GM18951 (cell line): ENCODE data around the gene SKI.

Experiments used
- POLR2A ChIP-seq: IDR thresholded peaks from 4 replicates; pipeline ENCODE4 v1.6.1; 2011; ENCODE audit warnings: mild to moderate bottlenecking; ENCODE audit not compliant: insufficient read length, insufficient read depth; ENCODE audit errors: extremely low read depth
- in situ Hi-C: fragments of 300-500 bp; cut with MboI; formaldehyde crosslinking; loops from one replicate; pipeline ENCODE4 v1.12.0; 2022; ENCODE audit warnings: low sequenced_read_pairs, mixed read lengths, inconsistent platforms; ENCODE audit not compliant: unreplicated experiment

The SKI gene

GRCh38 chr1:2340918-2341254, 112.8 kb downstream of the SKI start:
- no peak for TF ChIP-seq POLR2A
- in situ Hi-C loops = no loop called here

DNA sequence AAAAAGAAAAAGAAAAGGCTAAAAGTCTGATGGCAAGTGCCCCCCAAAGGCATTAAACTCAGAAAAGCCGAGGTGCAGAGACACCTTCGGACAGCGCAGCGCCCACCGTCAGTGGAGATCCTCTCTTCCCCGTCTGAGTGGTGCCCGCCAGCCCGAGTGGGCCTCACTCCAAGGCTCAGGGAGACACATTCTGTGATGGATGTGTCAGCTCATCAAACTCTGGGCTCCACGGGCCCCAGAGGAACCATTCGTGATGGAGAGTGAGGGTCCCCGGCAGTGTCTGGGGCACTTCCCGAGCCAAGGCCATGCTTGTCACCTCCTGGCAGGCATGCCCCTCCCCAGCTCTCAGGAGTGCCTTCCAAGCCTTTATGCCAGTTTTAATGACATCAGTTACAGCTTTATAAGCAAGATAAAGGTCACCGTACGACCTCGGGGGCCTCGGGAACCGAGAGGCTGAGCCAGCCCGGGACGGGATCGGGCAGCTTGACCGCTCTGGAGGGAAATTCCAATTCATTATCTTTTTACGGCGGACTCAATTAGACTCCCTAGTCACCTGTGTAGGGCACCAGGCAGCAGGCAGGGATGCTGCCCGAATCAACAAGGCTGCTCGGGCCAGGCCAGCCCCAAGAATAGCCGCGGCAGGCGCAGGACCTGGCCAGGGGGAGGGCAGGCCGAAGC, 113.7 kb downstream of the SKI start:
- TF ChIP-seq POLR2A = no peak
- in situ Hi-C loops = no loop called here

- no peak for TF ChIP-seq POLR2A
- in situ Hi-C loops = no loop called here
These were observed 114.4 kb downstream of the SKI start for GRCh38 chr1:2342384-2343022.

DNA sequence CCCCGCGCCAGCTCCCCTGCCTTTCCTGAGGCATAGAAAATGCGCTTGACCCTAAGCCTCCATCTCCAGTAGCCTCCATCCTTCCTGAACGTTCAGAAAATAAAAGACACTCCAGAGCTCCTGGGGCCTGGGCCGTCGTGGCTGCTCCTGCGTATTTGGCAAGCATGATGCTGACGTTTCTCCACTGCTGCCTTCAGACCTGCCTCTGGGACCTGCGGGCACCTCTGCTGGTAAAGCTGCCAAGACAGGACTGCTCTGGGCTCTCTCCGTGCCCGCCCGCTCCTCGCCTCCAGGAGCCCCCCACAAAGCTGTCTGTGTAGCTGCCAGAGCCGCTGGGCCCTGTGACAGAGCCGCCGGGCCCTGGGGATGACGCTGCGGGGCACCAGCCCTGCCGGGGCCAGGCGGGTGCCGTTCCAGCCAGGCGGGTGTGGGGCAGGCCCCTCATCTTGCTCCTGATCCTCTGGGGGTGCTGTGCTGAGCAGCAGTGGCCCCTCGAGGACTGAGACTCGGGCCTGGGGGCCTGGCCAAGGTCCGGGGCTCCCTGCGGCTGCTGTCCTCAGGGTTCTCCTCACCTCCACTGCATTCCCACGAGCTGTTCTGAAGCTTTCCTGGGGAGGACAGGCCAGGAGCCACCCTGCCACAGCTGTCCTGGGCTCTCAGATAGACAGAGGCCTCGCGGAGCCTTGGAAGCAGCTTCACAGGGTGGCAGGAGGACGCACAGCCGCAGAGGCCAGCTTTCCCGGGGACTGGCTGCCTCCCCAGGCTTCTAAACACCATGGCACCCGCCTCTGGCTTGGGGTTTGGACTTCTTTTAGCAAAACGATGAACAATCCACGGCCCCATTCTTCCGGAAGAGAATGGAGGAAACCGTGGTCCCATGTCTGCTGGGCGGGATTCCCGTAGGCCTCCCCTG, 115.2 kb downstream of the SKI start:
- in situ Hi-C loops = no loop called here
- TF ChIP-seq POLR2A = no peak

DNA sequence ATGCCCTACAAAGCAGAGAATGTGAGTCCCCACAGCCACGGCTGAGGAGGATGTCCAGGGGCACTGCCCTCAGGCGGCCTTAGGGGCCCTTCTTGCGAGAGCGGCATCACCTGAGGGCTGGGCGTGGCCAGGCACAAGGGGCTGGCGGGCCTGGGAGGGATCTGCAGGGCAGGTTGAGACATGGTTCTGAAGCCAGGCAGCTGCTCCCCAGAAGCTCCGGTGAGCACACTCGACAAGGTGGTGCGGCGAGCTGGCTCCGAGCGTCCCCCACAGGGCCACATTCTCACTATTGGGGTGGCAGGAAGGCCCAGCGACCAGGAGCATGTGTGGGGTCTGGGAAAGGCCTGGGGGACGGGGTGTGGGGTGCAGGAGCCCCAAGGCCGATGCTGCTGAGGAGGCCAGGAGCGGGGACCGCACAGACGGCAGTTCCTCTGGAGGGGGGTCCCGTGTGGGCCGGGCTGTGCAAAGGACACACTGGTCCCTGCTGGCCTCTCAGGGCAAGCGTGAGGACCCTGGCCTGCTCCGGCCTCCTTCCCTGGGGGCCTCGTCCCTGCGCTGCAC, 116.1 kb downstream of the SKI start:
- no peak for TF ChIP-seq POLR2A
- in situ Hi-C loops = no loop called here

GRCh38 chr1:2344744-2345296, 116.7 kb downstream of the SKI start:
- in situ Hi-C loops = no loop called here
- TF ChIP-seq POLR2A = no peak

GRCh38 chr1:2345297-2346075, 117.4 kb downstream of the SKI start:
- in situ Hi-C loops = no loop called here
- TF ChIP-seq POLR2A = no peak

GRCh38 chr1:2346691-2347408, 118.7 kb downstream of the SKI start:
- no peak for TF ChIP-seq POLR2A
- in situ Hi-C loops = no loop called here

DNA sequence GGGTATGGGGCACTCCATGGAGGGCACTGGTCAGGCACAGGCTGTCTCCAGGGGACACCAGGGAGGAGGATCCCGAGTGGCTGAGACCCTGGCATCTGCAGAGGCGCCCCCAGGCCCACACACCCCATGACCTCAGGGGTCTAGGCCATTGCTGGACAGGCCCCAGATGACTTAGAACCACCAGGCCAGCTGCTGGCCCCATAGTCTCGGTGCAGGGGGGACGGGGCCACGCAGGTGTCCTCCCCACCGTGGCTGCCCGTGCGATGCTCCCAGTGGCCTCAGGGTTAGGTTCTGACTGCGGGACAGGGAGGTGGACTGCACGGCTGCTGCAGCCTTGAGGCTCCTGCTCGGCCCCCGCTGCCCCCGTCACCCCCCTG, 119.3 kb downstream of the SKI start:
- no peak for TF ChIP-seq POLR2A
- in situ Hi-C loops = no loop called here

- TF ChIP-seq POLR2A = no peak
- in situ Hi-C loops = no loop called here
These were observed 119.8 kb downstream of the SKI start for GRCh38 chr1:2347896-2348295.

DNA sequence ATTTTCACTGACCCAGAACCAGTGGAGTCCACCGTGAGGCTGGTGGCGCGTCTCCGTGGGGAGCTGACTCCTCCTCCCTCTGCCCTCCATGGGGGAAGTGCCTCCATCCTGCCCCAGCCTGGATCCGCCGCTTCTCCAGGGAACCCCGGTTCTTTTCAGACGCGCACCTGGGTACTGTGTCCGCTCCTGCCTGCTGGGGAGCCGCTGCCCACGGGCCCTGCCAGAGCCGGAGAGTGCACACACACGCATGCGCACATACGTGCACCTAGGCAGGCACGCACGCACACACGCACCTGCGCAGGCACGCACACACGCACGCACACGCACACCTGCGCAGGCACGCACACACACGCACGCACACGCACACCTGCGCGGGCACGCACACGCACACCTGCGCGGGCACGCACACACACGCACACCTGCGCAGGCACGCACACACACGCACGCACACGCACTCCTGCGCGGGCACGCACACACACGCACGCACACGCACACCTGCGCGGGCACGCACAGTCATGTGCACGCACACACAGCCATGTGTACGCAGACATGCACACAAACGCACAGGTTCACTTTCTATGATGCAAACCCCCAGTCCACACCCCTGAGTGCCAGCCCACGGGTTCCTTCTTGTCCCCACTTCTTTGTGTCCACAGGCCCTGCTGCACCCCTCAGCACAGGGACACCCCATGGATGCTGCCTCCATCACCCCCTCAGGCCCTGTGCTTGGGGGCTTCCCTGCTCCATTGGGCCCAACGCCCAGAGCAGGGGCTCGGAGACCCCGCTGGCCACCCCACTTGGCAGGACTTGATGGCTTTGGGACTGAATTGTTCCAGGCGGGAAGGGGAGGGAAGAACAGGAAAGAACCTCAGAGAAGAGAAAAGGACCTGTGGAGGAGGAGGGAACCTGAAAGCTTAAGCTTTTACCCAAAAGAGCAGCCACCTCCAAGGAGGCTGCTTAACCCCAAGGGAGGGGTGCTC, 120.5 kb downstream of the SKI start:
- no peak for TF ChIP-seq POLR2A
- in situ Hi-C loops = no loop called here
